Fibroblast of skin of right quadriceps (primary cell): ENCODE data around the gene FUOM.

Source experiments
- DNase-seq: peaks from one replicate; pipeline ENCODE4 v3.0.0-alpha.2; 2013

The FUOM gene

GRCh38 chr10:133357285-133358161 lies at the start of gene FUOM:
FUOM (minus strand) TSS chr10:133358019; CDS start chr10:133358007, 12 bp downstream.
- peak; percentile 70 for DNase-seq

GRCh38 chr10:133405844-133406527 lies 48.2 kb upstream of the FUOM start:
- peak; percentile 54 for DNase-seq

- peak; percentile 23 for DNase-seq
Measured at GRCh38 chr10:133405272-133405671, 47.5 kb upstream of the FUOM start.

- DNase-seq, result no peak
Measured at GRCh38 chr10:133403784-133404183, 46.0 kb upstream of the FUOM start.

- no peak for DNase-seq
Measured at GRCh38 chr10:133403359-133403758, 45.5 kb upstream of the FUOM start.

- no peak for DNase-seq
Measured at GRCh38 chr10:133401981-133402725, 44.3 kb upstream of the FUOM start.

GRCh38 chr10:133401500-133401899 lies 43.7 kb upstream of the FUOM start:
- DNase-seq, result no peak

- no peak for DNase-seq
Measured at GRCh38 chr10:133400624-133401424, 43.0 kb upstream of the FUOM start.

- no peak for DNase-seq
Measured at GRCh38 chr10:133399123-133399601, 41.3 kb upstream of the FUOM start.

GRCh38 chr10:133397938-133398337 lies 40.1 kb upstream of the FUOM start:
- DNase-seq, result no peak

- no peak for DNase-seq
Measured at GRCh38 chr10:133396035-133396624, 38.3 kb upstream of the FUOM start.

GRCh38 chr10:133394801-133395221 lies 37.0 kb upstream of the FUOM start:
- DNase-seq, result no peak

GRCh38 chr10:133394064-133394663 lies 36.3 kb upstream of the FUOM start, which contains the start of gene MTG1:
MTG1 (plus strand) TSS chr10:133394157; CDS start chr10:133394221, 64 bp downstream.
- peak; percentile 91 for DNase-seq

- no peak for DNase-seq
Measured at GRCh38 chr10:133393401-133394063, 35.7 kb upstream of the FUOM start.

- DNase-seq, result no peak
Measured at GRCh38 chr10:133391761-133392518, 34.1 kb upstream of the FUOM start.

- no peak for DNase-seq
Measured at GRCh38 chr10:133391249-133391635, 33.4 kb upstream of the FUOM start.

GRCh38 chr10:133390597-133391248 lies 32.9 kb upstream of the FUOM start:
- no peak for DNase-seq

GRCh38 chr10:133388973-133389818 lies 31.4 kb upstream of the FUOM start:
- no peak for DNase-seq
